Body of pancreas (tissue), 4 donors: Measurements from ENCODE around the gene COL24A1.

ENCODE experiments used
- CTCF ChIP-seq, 7 experiments: fragments of 450-650 bp in 4 of 7; fragments of 200-600 bp in 3 of 7; sonication (generic) in 3 of 7; IDR thresholded peaks; one replicate each; pipeline ENCODE4 v1.5.1; 2016 to 2019; ENCODE audit warnings: antibody characterized with exemption in 7 of 7
- POLR2A ChIP-seq, 3 donors: fragments of 450-650 bp; IDR thresholded peaks; one replicate each; pipeline ENCODE4 v1.6.1; 2016; ENCODE audit warnings: antibody characterized with exemption in 3 of 3, mild to moderate bottlenecking in 2 of 3

- TF ChIP-seq CTCF (IDR thresholded peaks at IDR 0.05) (no peak), POLR2A (IDR thresholded peaks at IDR 0.05) (no peak)
Measured at GRCh38 chr1:86154571-86155050, 2.0 kb downstream of the COL24A1 start.
